OCI-LY1 (cell line): ENCODE measurements around the gene BANF2.

ENCODE experiments used
- EZH2 ChIP-seq: fragments of 200-600 bp; sonication (generic), shearing (Covaris generic); IDR thresholded peaks from 2 replicates; pipeline ENCODE4 v1.8.0; 2017; ENCODE audit warnings: borderline replicate concordance, mixed run types, mild to moderate bottlenecking, antibody characterized with exemption, low read length, moderate library complexity, mixed read lengths
- TF ChIP-seq, protein P1 (sequence below): fragments of 200-600 bp; sonication (generic), shearing (Covaris generic); IDR thresholded peaks from 2 replicates; pipeline ENCODE4 v1.5.1; 2017; ENCODE audit warnings: mild to moderate bottlenecking, antibody characterized with exemption, low read length, moderate library complexity, mixed read lengths

DNA sequence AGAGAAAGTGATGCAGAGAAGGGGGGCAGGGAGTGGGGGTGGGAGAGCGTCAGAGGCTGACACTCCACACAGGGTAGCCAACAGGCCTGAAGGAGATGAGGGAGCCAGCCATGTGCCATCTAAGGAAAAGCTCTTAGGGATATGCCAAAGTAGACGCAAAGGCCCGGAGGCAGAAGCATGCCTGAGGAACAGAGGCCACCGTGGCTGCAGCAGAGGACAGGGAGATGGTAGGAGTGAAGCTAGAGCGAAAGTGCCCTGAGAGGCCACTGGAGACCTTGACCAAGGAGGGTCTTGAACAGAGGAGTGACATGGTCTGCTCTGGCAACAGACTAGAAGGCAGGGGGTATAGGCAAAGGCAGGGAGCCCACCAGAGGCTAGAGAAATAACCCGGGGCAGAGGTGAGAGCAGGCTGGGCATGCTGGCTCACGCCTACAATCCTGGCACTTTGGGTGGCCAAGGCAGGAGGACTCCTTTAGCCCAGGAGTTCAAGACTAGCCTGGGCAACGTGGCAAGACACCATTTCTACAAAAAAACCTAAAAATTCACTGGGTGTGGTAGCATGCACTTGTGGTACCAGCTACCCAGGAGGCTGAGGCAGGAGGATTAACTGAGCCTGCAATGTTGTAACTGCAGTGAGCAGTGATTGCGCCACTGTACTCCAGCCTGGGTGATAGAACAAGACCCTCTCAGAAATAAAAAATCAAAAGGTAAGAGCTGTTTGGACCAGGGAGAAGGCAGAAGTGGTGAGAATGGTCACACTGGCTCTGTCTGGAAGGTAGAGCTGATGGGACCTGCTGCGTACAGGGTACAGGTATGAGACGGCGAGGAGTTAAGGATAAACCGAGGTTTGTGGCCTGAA, 24.0 kb upstream of the BANF2 start:
- TF ChIP-seq, protein P1, sequence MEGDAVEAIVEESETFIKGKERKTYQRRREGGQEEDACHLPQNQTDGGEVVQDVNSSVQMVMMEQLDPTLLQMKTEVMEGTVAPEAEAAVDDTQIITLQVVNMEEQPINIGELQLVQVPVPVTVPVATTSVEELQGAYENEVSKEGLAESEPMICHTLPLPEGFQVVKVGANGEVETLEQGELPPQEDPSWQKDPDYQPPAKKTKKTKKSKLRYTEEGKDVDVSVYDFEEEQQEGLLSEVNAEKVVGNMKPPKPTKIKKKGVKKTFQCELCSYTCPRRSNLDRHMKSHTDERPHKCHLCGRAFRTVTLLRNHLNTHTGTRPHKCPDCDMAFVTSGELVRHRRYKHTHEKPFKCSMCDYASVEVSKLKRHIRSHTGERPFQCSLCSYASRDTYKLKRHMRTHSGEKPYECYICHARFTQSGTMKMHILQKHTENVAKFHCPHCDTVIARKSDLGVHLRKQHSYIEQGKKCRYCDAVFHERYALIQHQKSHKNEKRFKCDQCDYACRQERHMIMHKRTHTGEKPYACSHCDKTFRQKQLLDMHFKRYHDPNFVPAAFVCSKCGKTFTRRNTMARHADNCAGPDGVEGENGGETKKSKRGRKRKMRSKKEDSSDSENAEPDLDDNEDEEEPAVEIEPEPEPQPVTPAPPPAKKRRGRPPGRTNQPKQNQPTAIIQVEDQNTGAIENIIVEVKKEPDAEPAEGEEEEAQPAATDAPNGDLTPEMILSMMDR = no peak
- TF ChIP-seq EZH2 = no peak
